ENCODE results near the gene HSD17B4.
"Not testable (repeated sequence)": the region's sequence is repeated elsewhere in the genome, so short reads cannot be mapped to it uniquely, and the experiment has no call there.

HSD17B4 gene

DNA sequence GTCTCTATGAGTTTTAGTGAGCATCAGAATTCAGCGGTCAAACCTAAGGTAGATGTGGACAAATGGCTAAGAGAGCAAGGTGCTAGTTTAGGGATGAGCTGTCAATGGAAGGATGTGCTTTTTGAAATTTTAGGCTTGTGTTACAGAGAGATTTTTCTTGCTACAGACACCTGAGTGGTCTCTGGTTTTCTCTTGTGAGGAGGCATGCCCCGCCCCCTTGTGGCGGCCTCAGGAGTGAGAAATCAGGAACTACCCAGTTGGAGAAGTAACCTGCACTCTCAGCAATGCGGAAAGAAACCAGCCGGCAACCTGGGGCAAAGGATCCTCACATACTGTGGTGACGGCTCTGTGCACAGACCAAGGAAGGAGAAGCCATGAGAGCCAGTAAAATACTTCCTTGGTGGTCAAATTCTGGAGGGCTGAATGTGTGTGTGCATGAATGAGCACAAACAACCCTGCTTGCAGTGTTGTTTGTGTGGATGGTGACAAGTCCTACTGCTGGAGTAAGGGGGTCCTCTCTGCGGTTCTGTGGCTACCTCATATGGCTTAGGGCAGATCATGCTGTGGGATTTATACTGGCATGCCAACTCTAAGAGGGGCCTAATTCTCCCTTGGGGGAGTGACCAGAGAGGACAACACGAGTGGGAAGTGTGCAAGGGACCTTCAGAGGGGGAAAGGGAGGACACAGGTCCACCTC, 16.7 kb upstream of the HSD17B4 start:
- DNase-seq = peak; percentile 70

DNA sequence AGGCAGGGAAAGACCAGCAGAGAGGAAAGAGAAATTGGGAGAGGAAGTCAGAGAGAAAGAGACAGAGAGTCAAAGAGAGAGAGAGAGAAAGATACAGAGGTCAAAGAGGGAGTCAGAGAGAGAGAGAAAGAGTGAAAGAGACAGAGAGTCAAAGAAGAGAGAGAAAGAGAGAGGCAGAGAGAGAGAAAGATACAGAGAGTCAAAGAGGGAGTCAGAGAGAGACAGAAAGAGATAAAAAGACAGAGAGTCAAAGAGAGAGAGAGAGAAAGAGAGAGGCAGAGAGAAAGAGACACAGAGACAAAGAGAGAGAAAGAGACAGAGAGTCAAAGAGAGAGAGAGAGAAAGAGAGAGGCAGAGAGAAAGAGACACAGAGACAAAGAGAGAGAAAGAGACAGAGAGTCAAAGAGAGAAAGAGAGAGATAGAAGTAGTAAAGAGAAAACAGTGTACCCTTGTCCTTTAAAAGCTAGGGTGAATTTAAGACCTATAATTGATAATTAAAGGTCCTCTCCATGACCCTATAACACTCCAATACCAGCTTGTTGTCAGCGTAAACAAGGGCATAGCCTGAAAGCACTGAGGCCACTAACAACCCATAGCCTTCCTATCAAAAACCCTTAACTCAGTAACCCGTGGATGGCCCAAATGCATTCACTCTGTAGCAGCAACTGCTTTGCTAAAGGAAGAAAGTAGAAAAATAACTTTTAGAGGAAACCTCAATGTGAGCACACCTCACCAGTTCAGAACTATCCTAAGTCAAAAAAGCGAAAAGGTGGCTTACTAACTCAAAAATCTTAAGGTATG, 14.3 kb upstream of the HSD17B4 start:
- not testable (repeated sequence) for DNase-seq

DNA sequence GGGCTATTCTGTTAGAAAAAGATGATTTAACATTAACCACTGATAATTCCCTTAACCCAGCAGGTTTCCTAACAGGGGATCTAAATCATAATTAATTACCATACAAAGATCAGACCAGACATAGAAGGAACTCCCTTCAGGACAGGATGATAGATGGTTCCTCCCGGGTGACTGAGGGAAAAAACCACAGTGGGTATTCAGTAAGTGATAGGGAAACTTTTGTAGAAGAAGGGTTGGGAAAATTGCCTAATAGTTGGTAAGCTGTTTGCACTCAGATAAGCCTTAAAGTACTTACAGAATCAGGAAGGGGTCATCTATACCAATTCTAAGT, 13.7 kb upstream of the HSD17B4 start:
- not testable (repeated sequence) for DNase-seq

DNA sequence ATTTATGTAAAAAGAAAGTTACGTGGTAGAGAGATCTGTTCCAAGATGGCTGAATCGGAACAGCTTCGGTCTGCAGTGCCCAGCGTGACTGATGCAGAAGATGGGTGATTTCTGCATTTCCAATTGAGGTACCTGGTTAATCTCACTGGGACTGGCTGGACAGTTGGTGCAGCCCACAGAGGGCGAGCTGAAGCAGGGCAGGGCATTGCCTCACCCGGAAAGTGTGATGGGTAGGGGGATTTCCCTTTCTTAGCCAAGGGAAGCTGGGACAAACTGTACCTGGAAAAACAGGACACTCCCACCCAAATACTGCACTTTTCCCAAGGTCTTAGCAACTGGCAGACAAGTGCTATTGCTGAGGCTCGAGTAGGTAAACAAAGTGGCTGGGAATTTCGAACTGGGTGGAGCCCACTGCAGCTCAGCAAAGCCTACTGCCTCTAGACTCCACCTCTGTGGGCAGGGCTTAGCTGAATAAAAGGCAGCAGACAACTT, 13.1 kb upstream of the HSD17B4 start:
- peak; percentile 10 for DNase-seq

- DNase-seq = not testable (repeated sequence)
Observed at GRCh38 chr5:119439632-119440031, 12.7 kb upstream of the HSD17B4 start.

- not testable (repeated sequence) for DNase-seq
Observed at GRCh38 chr5:119444643-119445042, 7.7 kb upstream of the HSD17B4 start.

DNA sequence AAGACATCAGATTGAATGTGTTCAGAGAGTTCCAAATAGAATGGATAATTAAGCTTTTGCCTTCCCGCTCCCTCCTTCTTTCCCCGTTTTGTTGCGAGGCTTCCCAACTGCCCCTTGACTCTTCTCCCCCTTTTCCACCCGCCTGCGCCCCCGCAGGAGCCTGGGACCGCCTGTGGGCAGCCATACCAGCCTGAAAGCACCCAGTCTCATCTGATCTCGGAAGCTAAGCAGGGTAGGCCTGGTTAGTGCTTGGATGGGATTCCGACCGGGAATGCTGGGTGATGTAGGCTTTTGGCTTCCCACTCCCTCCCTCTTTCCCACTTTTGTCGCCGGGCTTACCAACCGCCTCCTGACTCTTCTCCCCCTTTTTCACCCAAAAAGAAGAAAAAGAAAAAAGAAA, 6.8 kb upstream of the HSD17B4 start:
- DNase-seq = no peak

DNA sequence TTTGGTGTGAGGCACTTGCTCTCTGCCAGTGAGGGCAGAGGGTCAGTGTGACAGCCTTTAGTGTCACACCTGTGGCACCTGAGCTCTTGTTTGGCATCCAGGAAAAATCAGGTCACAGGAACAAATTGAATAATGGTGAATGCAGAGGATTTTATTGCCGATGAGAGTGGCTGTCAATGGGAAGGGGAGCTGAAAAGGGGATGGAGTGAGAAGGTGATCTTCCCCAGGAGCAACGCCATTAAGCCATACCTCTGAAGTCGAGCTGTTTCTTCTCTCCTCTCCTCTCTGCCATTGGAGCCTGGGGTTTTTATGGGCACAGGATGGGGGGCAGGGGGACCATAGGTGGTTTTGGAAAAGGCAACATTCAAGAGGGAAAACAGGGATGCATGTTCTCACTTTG, 2.4 kb upstream of the HSD17B4 start:
- DNase-seq = no peak

GRCh38 chr5:119450627-119451026, 1.7 kb upstream of the HSD17B4 start:
- DNase-seq = not testable (repeated sequence)

DNA sequence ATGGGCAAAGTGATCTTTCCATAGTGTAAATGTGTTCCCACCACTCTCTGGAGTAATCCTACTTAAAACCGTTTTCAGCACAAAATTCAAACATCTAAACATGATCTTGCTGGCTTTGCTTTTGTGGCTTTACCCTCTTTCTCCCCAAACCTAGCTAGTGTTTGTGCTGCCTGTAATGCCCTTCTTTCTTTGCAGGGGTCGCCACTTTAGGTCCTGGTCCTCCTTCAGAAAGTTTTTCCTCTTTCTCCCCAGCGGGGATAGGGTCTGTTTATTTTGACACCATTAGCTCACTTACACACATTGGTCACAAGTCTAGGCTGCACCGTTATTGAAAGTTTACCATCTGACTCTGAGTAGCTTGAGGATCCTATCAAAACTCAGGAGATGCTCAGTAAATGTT, 736 bp upstream of the HSD17B4 start:
- DNase-seq = no peak

DNA sequence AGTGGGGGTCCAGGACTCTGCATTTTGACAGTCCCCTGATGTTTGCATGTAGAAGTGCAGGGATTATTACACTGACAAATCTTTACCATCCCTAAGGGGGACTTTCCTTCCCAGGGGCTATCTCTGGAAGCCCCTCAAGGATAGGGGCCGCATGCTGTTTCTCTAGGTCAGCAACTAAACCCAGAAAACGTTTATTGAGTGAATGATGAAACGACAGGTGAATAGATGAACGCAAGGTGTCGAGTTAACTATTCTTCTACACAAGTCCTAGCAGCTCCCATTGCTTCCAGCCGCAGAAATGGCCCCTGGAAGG, 281 bp upstream of the HSD17B4 start:
- DNase-seq = no peak

DNA sequence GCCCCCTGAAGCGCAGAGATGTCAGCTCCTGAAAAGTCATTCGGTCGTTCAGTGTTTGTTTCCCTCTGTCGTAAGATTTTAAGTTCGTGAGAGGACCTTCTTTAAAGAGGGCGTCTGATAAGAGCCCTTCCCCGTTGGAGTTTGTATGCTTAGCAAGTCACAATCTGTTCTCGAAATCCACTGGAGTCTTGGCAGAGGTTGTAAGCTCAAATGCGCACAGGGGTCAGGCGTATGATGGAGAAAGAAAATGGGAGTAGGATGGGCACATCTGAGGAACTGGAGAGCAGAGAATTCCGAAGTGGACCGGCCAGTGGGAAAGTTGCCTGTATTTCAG, 710 bp downstream of the HSD17B4 start:
- DNase-seq = no peak

DNA sequence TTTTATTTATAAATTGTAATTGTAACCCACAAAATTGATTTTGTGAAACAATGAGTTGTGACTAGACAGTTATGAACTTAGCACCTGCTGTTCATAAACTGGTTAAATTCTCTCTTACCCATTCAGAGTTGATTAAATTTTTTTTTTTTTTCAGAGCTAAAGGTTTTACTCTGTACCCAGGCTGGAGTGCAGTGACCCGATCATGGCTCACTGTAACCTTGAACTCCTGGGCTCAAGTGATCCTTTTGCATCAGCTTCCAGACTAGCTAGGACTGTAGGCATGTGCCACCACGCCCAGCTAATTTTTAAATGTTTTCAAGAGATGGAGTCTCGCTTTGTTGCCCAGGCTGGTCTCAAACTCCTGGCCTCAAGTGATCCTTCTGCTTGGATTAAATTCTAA, 1.9 kb downstream of the HSD17B4 start:
- no peak for DNase-seq

- no peak for DNase-seq
Observed at GRCh38 chr5:119458911-119459632, 6.8 kb downstream of the HSD17B4 start.

DNA sequence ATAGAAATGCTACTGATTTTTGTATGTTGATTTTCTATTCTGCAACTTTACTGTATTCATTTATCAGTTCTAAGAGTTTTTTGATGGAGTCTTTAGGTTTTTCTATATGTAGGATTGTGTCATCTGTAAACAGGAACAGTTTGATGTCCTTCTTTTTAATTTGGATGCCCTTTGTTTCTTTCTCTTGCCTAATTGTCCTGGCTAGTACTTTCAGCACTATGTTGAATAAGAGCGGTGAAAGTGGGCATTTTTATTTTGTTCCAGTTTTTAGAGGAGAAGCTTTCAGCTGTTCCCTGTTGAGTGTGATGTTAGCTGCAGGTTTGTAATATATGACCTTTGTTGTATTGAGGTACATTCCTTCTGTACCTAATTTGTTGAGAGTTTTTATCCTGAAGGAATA, 13.3 kb downstream of the HSD17B4 start:
- no peak for DNase-seq

- no peak for DNase-seq
Observed at GRCh38 chr5:119468286-119468685, 16.0 kb downstream of the HSD17B4 start.

- no peak for DNase-seq
Observed at GRCh38 chr5:119470105-119470763, 17.9 kb downstream of the HSD17B4 start.

DNA sequence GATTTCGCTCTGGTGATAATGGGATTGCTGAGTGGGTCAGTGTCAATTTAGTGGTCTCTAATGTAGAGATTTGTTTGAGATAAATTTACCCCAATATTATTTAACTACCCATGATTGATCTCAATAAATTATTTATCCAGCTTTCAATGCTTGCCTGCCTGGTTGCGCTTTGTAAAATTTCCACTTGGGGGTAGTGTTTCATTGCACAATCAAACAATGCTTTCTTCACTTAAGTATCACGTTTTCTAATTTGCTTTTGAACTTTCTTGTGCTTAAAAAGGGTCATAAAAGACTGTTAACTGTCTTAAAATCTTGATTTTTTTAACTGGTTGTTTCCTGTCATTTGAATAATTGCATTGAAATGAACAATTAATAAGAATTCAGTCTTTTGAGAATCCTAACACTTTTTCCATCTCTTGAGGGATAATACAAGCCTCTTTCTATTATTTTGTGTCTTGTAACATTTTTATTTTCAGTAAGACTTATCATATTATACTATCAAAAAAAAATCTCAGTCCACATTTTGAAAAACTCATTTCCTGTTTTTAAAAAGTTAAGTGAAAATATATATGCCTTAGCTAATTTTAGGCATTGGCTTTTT, 18.7 kb downstream of the HSD17B4 start:
- peak; percentile 20 for DNase-seq

DNA sequence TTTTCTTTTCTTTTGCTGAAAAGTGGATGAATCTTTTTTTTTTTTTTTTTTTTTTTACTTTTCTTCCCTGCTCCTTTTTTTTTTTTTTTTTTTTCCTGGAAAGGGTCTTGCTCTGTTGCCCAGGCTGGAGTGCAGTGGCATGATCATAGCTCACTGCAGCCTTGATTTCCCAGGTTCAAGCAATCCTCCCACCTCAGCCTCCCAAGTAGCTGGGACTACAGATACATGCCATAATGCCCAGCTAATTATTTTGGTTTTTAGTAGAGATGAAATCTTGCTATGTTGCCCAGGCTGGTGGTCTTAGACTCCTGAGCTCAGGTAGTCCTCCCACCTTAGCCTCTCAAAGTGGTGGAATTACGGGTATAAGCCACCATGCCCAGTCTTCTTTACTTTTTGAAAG, 20.9 kb downstream of the HSD17B4 start:
- DNase-seq = no peak

DNA sequence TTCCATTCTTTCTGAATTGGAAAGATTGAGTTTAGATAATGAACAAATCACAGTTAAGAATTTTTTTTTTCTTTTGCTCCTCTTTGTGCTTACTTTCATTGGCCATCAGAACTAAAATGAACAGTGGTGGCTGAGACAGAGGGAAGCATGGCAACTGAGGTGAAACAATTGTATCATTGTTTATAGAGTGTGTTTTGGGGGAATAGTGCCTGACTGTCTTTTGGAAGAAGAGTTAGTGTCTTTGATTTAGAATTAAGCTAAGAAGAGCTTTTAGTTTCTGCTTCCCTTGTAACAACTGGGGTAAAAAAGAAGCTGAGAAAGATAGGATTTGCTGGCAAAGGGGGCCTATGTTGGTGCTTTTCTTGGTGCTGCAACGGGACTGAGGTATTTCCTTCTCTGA, 24.0 kb downstream of the HSD17B4 start:
- no peak for DNase-seq

- DNase-seq = no peak
Observed at GRCh38 chr5:119478781-119479180, 26.5 kb downstream of the HSD17B4 start.

DNA sequence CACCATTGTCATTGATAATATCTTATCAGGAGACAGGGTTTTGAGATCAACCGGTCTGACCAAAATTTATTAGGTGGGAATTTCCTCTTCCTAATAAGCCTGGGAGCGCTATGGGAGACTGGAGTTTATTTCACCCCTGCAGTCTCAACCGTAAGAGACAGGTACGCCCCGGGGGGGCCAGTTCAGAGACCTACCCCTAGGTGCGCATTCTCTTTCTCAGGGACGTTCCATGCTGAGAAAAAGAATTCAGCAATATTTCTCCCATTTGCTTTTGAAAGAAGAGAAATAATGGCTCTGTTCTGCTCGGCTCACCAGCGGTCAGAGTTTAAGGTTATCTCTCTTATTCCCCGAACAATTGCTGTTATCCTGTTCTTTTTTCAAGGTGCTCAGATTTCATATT, 28.3 kb downstream of the HSD17B4 start:
- not testable (repeated sequence) for DNase-seq

GRCh38 chr5:119483155-119483554, 30.9 kb downstream of the HSD17B4 start:
- no peak for DNase-seq
